GM23248 (cell line): ENCODE measurements around the gene RPL6. TPM values are rescaled to one million over a fixed set of nuclear protein-coding genes. Genes with fewer than 3 reads are reported as not detected.
"Not testable (repeated sequence)": the region's sequence is repeated elsewhere in the genome, so short reads cannot be mapped to it uniquely, and the experiment has no call there.

Experiments
- DNase-seq: peaks from one replicate; pipeline ENCODE4 v3.0.0-alpha.2; 2015
- H2AFZ ChIP-seq: fragments of 200-600 bp; sonication (generic); 2 replicates; pipeline ENCODE4 v1.6.1; 2016; ENCODE audit warnings: antibody characterized with exemption
- H3F3A ChIP-seq: fragments of 200-600 bp; sonication (generic); 2 replicates; pipeline ENCODE4 v1.6.1; 2016; ENCODE audit warnings: mild to moderate bottlenecking, antibody characterized with exemption, mixed run types; ENCODE audit not compliant: insufficient read depth
- H3K27ac ChIP-seq: fragments of 200-600 bp; sonication (generic); 2 replicates; pipeline ENCODE4 v1.5.1; 2016; ENCODE audit warnings: mild to moderate bottlenecking
- H3K27me3 ChIP-seq: fragments of 200-600 bp; sonication (generic); replicated peaks from 2 replicates; pipeline ENCODE4 v1.6.1; 2016; ENCODE audit warnings: mild to moderate bottlenecking; ENCODE audit not compliant: insufficient read depth
- H3K36me3 ChIP-seq: fragments of 200-600 bp; sonication (generic); 2 replicates; pipeline ENCODE4 v1.6.1; 2016; ENCODE audit warnings: low read depth, mild to moderate bottlenecking
- H3K4me1 ChIP-seq: fragments of 200-600 bp; sonication (generic); 2 replicates; pipeline ENCODE4 v1.6.1; 2016; ENCODE audit warnings: mild to moderate bottlenecking; ENCODE audit not compliant: insufficient read depth
- H3K4me2 ChIP-seq: fragments of 200-600 bp; sonication (generic); one replicate; pipeline ENCODE4 v1.6.1; 2016; ENCODE audit warnings: mild to moderate bottlenecking; ENCODE audit not compliant: unreplicated experiment
- H3K4me3 ChIP-seq: fragments of 200-600 bp; sonication (generic); 2 replicates; pipeline ENCODE4 v1.5.1; 2016; ENCODE audit warnings: mild to moderate bottlenecking
- H3K79me2 ChIP-seq: fragments of 200-600 bp; sonication (generic); 2 replicates; pipeline ENCODE4 v1.6.1; 2016; ENCODE audit warnings: mild to moderate bottlenecking; ENCODE audit not compliant: insufficient read depth
- H3K9ac ChIP-seq: fragments of 200-600 bp; sonication (generic); 2 replicates; pipeline ENCODE4 v1.6.1; 2016; ENCODE audit warnings: mild to moderate bottlenecking
- H3K9me2 ChIP-seq: fragments of 200-600 bp; sonication (generic); 2 replicates; pipeline ENCODE4 v1.6.1; 2016; ENCODE audit warnings: mixed run types, mild to moderate bottlenecking, moderate library complexity; ENCODE audit not compliant: insufficient read depth
- H3K9me3 ChIP-seq: fragments of 200-600 bp; sonication (generic); one replicate; pipeline ENCODE4 v1.6.1; 2017; ENCODE audit warnings: low read depth
- H4K20me1 ChIP-seq: fragments of 200-600 bp; sonication (generic); 2 replicates; pipeline ENCODE4 v1.6.0; 2016; ENCODE audit not compliant: insufficient read depth
- EZH2 ChIP-seq: fragments of 200-600 bp; sonication (generic); IDR thresholded peaks from 2 replicates; pipeline ENCODE4 v1.6.1; 2018; ENCODE audit warnings: antibody characterized with exemption, mild to moderate bottlenecking; ENCODE audit not compliant: insufficient read depth, poor library complexity, severe bottlenecking
- EZH2phosphoT487 ChIP-seq: fragments of 200-600 bp; sonication (generic); IDR thresholded peaks from 2 replicates; pipeline ENCODE4 v1.6.1; 2018; ENCODE audit warnings: antibody characterized with exemption, moderate library complexity, mild to moderate bottlenecking, low read depth; ENCODE audit not compliant: insufficient read depth
- WGBS, 2 experiments: methylation state at CpG; one replicate each; pipeline ENCODE4 v1.1.6; 2015 to 2017; ENCODE audit warnings: low lambda C conversion rate in 2 of 2, low coverage in 1 of 2; ENCODE audit errors: missing lambda C conversion rate in 2 of 2; 5-methylcytosine and 5-hydroxymethylcytosine counted together
- in situ Hi-C: fragments of 300-500 bp; cut with MboI; formaldehyde crosslinking; loops from 2 replicates; pipeline ENCODE4 v1.15.0; 2020
- polyA plus RNA-seq: library from polyadenylated mRNA; unstranded; fragments of >200 nt; fragmentation: Nextera tagmentation; extraction: Ambion mirVana; gene quantifications from 2 replicates; pipeline ENCODE4 v1.2.1, GENCODE V29; 2016
- total RNA-seq: library from RNA; depleted of rRNA; stranded (reverse); fragments of >200 nt; shearing (Covaris generic); gene quantifications from 2 replicates; pipeline ENCODE4 v1.2.3, GENCODE V29; 2014

RPL6 gene
- total and polyA plus RNA-seq, 2 experiments from 2014 or later = 391 to 1,254 TPM

DNA sequence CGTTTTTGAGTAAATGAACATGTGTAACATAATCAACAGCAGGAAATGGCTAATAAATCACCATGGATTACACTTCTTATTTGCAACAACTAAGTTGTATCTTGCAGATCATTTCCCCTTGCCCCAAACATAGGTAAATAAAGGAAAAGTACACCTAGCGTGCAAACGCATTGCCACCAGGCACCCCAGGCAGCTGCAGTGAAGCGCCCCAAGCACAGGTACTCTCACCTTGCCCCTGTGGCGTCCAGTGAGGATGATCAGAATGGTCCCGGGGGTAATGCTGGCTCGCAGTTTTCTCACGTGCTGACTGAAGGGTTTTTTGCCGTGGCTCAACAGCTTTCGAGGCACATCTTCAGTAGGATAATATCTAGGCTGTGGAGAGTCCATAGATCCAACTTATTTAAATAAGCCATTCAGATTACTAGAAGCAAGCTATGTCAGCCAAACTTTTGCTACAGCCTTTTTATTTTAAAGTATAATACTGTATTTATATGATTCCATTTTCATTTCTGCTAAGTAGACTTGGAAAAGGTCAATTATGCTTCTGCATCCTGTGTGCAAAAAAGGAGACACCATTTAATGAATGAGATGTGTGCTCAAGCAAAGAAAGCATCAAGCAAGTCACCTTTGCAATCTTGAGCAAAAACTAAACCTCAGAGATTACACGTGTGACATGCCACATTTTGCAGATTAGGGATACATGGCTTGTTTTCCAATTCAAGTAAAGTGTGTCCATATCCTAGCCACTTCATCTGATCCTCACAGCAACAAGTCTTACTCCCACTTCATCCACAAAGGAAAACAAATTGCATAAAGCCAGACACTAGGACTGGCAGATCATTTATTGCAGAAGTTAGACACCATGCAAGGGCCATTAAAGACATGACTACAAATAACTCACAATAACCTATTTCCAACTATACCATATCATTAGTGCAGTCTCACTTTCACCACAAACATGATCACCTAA, 2.6 kb downstream of the RPL6 start:
- DNase-seq = no peak
- Histone ChIP-seq H4K20me1 (no peaks in the 10 kb centered on the region; the same call in 1 of the 2 replicates), H2AFZ (no peak overlapping the region), H3K27me3 (no peaks in the 10 kb centered on the region), H3K27ac (0 out of 2 replicates have a peak overlapping the region, but pooled peaks have one; percentile 3), H3K9me2 (no peaks in the 10 kb centered on the region), H3K36me3 (peaks cover 44% of the 10 kb centered on the region), H3K9me3 (no peaks in the 10 kb centered on the region), H3K9ac (peak overlapping the region; percentile 97), H3K4me1 (peaks cover 15% of the 10 kb centered on the region), H3K4me3 (peak overlapping the region; percentile 100), H3K79me2 (peaks cover 26% of the 10 kb centered on the region), H3F3A (peaks cover 69% of the 10 kb centered on the region), H3K4me2 (peak overlapping the region; percentile 87)
- no peak for TF ChIP-seq EZH2
- no peak for TF ChIP-seq EZH2phosphoT487
- in situ Hi-C loops = no loop called here
- WGBS, 2 experiments = 83% methylated on average over 11 of the region's 11 CpGs

DNA sequence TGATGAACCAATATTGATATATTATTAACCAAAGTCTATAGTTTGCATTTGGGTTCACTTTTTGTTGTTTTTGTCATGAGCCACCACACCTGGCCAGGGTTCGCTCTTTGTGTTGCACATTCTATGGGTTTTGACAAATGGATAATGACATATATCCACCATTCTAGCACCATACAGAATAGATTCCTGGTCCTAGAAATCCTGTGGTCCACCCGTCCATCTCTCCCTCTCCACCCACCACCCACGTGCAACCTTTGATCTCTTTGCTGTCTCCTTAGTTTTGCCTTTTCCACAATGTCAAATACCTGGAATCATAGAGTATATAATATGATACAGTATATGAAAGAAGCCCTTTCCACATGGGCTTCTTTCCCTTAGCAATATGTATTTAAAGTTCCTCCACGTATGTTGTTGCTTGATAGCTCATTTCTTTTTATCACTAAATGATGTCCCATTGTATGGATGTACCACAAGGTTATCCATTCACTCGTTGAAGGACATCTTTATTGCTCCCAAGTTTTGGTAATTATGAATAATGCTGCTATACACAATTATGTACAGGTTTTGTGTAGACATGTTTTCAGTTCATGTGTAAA, 7.4 kb downstream of the RPL6 start:
- H3K9me2 ChIP-seq = no peaks in the 10 kb centered on the region
- peaks cover 47% of the 10 kb centered on the region for H3F3A ChIP-seq
- in situ Hi-C loops = no loop called here
- peaks cover 31% of the 10 kb centered on the region for H3K36me3 ChIP-seq
- no peak overlapping the region for H3K4me2 ChIP-seq
- no peak overlapping the region for H3K4me3 ChIP-seq
- H3K9ac ChIP-seq = no peak overlapping the region
- no peaks in the 10 kb centered on the region; the same call in 1 of the 2 replicates for H4K20me1 ChIP-seq
- H3K4me1 ChIP-seq = peaks cover 2% of the 10 kb centered on the region; the same call in 1 of the 2 replicates
- 29 to 35% methylated on average over 5 of the region's 5 CpGs for WGBS, 2 experiments
- no peak overlapping the region for H2AFZ ChIP-seq
- no peak overlapping the region for H3K27ac ChIP-seq
- no peak for TF ChIP-seq EZH2phosphoT487
- TF ChIP-seq EZH2 = no peak
- H3K79me2 ChIP-seq = peaks cover 3% of the 10 kb centered on the region
- DNase-seq = no peak
- H3K27me3 ChIP-seq = no peaks in the 10 kb centered on the region
- H3K9me3 ChIP-seq = no peaks in the 10 kb centered on the region

DNA sequence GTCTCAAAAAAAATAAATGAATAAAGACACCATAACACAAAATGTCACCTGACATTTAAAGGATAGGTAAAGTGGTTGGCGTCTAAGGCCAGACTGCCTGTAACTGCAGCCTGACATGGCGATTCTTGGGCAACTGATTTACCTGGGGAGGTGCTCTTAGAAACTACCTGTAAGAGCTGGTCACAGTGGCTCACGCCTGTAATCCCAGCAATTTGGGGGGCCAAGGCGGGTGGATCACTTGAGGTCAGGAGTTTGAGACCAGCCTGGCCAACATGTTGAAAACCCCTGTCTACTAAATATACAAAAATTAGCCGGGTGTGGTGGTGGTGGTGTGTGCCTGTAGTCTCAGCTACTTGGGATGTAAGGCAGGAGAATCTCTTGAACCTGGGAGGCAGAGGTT, 8.4 kb downstream of the RPL6 start:
- no peak for DNase-seq
- 87 to 90% methylated on average over 5 of the region's 5 CpGs for WGBS, 2 experiments
- no peak for TF ChIP-seq EZH2phosphoT487
- TF ChIP-seq EZH2 = no peak

DNA sequence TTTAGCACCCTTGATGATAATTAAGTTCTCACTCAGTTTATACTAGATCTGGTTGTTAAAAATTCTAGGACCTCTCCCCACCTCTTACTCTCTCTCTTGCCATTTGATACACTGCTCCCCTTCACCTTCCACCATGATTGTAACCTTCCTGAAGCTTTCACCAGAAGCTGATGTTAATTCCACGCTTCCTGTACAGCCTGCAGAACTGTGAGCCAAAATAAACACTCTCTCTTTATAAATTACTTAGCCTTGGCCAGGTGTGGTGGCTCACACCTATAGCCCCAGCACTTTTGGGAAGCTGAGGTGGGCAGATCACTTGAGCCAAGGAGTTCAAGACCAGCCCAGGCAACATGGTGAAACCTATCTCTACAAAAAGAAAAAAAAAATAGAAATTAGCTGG, 16.1 kb downstream of the RPL6 start:
- no peaks in the 10 kb centered on the region for H4K20me1 ChIP-seq
- H3K27ac ChIP-seq = no peak overlapping the region
- H3K4me1 ChIP-seq = no peaks in the 10 kb centered on the region
- TF ChIP-seq EZH2 (no peak), EZH2phosphoT487 (no peak)
- WGBS, 2 experiments = 48 to 65% methylated on average over 1 of the region's 1 CpG
- H3K4me2 ChIP-seq = no peak overlapping the region
- H3K9me2 ChIP-seq = no peaks in the 10 kb centered on the region
- H3K27me3 ChIP-seq = no peaks in the 10 kb centered on the region
- in situ Hi-C loops = loop anchor here (25.0 kb wide), 1 partner anchor 456 kb away; no protein-coding TSS in a partner anchor
- H3F3A ChIP-seq = no peaks in the 10 kb centered on the region
- no peak overlapping the region for H3K4me3 ChIP-seq
- DNase-seq = no peak
- H3K9ac ChIP-seq = no peak overlapping the region
- no peaks in the 10 kb centered on the region for H3K79me2 ChIP-seq
- no peaks in the 10 kb centered on the region for H3K9me3 ChIP-seq
- H2AFZ ChIP-seq = no peak overlapping the region
- H3K36me3 ChIP-seq = no peaks in the 10 kb centered on the region

More for the DNA sequence above, 8.4 kb downstream of the RPL6 start:
- Histone ChIP-seq H3F3A (peaks cover 38% of the 10 kb centered on the region), H3K4me3 (no peak overlapping the region), H3K27ac (no peak overlapping the region), H3K9ac (no peak overlapping the region), H3K36me3 (peaks cover 22% of the 10 kb centered on the region), H3K79me2 (no peaks in the 10 kb centered on the region), H3K27me3 (no peaks in the 10 kb centered on the region), H2AFZ (no peak overlapping the region), H3K4me1 (no peaks in the 10 kb centered on the region), H3K4me2 (no peak overlapping the region), H3K9me3 (no peaks in the 10 kb centered on the region), H3K9me2 (no peaks in the 10 kb centered on the region), H4K20me1 (no peaks in the 10 kb centered on the region)
- in situ Hi-C loops = no loop called here

DNA sequence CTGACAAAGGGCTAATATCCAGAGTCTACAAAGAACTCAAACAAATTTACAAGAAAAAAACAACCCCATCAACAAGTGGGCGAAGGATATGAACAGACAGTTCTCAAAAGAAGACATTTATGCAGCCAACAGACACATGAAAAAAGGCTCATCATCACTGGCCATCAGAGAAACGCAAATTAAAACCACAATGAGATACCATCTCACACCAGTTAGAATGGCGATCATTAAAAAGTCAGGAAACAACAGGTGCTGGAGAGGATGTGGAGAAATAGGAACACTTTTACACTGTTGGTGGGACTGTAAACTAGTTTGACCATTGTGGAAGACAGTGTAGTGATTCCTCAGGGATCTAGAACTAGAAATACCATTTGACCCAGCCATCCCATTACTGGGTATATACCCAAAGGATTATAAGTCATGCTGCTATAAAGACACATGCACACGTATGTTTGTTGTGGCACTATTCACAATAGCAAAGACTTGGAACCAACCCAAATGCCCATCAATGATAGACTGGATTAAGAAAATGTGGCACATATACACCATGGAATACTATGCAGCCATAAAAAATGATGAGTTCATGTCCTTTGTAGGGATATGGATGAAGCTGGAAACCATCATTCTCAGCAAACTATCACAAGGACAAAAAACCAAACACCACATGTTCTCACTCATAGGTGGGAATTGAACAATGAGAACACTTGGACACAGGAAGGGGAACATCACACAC, 19.3 kb downstream of the RPL6 start:
- not testable (repeated sequence) for H3K79me2 ChIP-seq, H3K4me2 ChIP-seq, H3F3A ChIP-seq, H2AFZ ChIP-seq, H3K36me3 ChIP-seq, H3K9ac ChIP-seq, H4K20me1 ChIP-seq, H3K9me2 ChIP-seq, H3K27ac ChIP-seq, H3K4me3 ChIP-seq, H3K4me1 ChIP-seq, H3K27me3 ChIP-seq, DNase-seq, H3K9me3 ChIP-seq
- 87 to 91% methylated on average over 3 to 4 of the region's 4 CpGs for WGBS, 2 experiments
- in situ Hi-C loops = loop anchor here (10.0 to 25.0 kb wide), 2 partner anchors 175 to 453 kb away; no protein-coding TSS in a partner anchor
